ENCODE measurements around the gene SERINC5.

DNA sequence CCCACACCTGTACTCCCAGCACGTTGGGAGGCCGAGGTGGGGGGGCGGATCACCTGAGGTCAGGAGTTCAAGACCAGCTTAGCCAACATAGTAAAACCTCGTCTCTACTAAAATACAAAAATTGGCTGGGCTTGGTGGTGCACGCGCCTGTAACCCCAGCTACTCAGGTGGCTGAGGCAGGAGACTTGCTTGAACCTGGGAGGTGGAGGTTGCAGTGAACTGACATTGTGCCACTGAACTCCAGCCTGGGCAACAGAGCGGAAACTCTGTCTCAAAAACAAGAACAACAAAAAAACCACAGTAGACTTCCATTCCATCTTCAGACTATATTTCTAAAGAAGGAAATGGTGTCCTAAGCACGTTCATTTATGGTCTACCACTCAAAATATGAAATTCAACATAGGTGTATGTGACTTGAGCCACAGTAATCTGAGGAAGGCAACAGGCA is 14.2 kb upstream of the SERINC5 start:
- TF ChIP-seq CTCF (conservative IDR thresholded peaks at IDR 0.05; ENCODE audit: low read depth, low read length) (no peak), MAZ (IDR thresholded peaks at IDR 0.05; ENCODE audit: borderline replicate concordance, low read depth, low read length) (no peak), POLR2A (IDR thresholded peaks at IDR 0.05; ENCODE audit: low read depth, low read length) (no peak), RAD21 (IDR thresholded peaks at IDR 0.05; ENCODE audit: low read length) (no peak), NFE2L2 (IDR thresholded peaks at IDR 0.05; ENCODE audit: low read depth, low read length) (no peak), MAFK (IDR thresholded peaks at IDR 0.05; ENCODE audit: low read depth, low read length) (no peak), FOS (IDR thresholded peaks at IDR 0.05; ENCODE audit: low read depth, low read length) (no peak), CEBPB (IDR thresholded peaks at IDR 0.05; ENCODE audit: low read depth, low read length) (no peak), USF2 (IDR thresholded peaks at IDR 0.05; ENCODE audit: low read depth, low read length) (no peak), RCOR1 (IDR thresholded peaks at IDR 0.05; ENCODE audit: insufficient replicate concordance, low read length) (no peak), CHD1 (IDR thresholded peaks at IDR 0.05; ENCODE audit: low read depth, low read length) (no peak), MXI1 (IDR thresholded peaks at IDR 0.05; ENCODE audit: borderline replicate concordance, low read depth, low read length) (no peak), RFX5 (IDR thresholded peaks at IDR 0.05; ENCODE audit: low read depth, low read length) (no peak)
- TF ChIP-seq, protein P1, sequence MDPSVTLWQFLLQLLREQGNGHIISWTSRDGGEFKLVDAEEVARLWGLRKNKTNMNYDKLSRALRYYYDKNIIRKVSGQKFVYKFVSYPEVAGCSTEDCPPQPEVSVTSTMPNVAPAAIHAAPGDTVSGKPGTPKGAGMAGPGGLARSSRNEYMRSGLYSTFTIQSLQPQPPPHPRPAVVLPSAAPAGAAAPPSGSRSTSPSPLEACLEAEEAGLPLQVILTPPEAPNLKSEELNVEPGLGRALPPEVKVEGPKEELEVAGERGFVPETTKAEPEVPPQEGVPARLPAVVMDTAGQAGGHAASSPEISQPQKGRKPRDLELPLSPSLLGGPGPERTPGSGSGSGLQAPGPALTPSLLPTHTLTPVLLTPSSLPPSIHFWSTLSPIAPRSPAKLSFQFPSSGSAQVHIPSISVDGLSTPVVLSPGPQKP (IDR thresholded peaks at IDR 0.05; ENCODE audit: borderline replicate concordance, low read depth, low read length): no peak
